Epidermal melanocyte (primary cell): ENCODE results near the gene FMN2.
A peak's percentile ranks its signal among the peaks of the same experiment; 100 is the strongest.
"Not testable (repeated sequence)": the region's sequence is repeated elsewhere in the genome, so short reads cannot be mapped to it uniquely, and the experiment has no call there.

Source experiments
- DNase-seq: peaks from one replicate; pipeline ENCODE4 v3.0.0; 2011; ENCODE audit warnings: low spot score; ENCODE audit not compliant: insufficient read length

Gene FMN2

DNA sequence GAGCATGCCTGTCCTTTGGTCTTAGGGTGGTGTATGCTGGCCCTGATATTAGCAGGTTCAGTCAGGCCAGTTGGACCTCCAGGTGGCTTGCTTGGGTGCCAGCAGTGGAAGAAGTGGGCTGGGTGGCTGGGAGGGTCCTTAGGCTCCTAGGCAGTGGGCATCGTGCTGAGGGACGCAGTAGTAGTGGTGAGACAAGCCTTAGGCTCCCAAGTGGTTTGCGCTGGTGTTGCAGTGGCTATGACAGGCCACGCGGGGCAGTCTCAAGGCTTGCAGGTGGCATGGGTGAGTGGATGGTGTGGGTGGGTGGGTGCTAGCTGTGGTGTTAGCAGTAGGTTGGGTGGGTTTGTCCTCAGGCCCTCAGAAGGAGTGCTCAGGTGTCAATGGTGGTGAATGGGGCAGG lies 162.3 kb downstream of the FMN2 start:
- DNase-seq = no peak

DNA sequence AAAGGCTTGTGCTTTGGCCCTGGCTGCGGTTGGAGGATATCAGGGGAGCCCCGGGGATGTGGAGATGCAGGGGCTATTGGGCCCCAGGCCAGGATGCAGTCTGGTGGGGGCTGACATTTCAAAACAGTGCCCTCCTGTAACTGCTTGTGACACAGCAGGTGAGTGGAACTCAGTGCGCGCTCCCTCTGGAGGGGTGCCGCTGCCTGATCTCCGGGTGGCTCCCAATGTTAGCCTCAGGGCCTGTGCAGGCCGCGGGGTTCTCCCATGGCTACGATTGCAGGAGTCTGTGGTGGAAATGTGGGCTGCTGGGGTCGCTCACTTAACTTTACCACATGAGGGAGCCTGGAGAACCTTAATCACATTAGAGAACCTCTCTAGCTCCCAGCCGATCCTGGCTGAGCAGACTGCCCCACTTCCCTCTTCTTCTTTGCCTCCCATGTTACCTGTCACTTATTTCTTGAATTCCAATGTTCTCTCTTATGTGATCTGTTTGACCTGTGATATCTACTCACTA lies 163.2 kb downstream of the FMN2 start:
- DNase-seq = no peak

DNA sequence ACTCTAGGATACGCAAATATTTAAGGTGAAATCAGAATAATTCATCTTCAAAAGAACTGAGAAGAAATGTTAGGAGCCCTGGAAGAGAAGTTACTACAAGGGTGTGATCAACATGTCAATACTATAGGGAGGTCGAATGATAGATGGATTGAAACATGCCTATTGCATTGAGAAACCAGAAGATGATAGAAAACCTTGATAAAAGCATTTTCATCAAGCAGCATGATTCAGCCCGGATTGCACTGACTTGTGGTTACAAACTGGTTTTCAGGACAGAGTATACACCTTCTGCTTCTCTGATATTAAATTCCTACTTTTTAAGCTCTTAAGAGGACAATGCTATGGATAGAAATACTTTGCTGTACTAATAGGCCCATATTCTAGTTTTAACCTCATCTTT lies 164.2 kb downstream of the FMN2 start:
- no peak for DNase-seq

DNA sequence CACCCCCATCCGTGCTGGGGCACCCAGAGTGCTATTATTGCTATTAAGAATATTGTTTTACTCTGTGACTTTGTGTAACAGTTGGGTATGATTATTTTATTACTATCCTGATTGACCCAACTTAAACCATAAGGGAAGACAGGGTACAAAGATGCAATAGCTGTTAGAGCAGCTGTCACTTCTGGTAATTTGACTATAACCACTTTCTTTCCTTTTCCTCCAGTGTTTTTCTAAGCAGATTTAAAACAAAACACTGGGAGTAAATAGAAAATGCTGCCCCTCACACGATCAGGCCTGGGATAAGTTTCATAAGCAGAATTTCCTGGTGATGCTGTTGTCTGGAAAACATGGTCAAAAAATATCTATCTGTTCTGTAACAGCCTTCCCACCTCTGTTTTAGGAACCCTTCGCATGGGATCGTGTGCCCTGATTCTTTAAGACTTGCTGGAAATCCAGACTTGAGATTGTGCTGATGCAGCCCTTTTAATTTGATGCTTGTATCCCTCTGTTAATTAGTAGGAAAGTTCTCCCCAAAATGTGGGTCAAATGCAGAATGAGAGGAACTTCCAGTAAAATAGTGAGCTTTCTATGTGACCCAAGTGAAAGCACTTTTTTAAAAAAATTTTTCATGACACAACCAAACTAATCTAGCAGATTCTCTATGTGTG lies 165.3 kb downstream of the FMN2 start:
- no peak for DNase-seq

DNA sequence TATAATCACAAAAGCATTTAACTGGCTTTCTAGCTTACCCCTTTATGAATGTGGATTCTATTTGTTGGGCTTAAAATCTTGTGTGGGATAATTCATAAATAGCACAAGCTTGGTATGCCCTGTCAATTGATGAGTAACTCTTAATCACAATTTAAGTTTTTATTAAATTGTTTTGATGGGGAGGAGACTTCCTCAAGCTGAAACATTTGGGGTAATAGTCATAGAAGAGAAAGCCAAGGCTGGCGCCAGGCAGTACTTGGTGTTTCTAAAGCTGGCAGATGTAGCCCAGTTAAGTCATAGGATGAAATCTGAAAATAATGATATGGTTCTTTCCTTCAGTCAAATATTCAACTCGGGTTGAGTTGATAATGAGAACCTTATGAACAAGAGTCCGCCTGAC lies 167.2 kb downstream of the FMN2 start:
- DNase-seq = peak; percentile 37

DNA sequence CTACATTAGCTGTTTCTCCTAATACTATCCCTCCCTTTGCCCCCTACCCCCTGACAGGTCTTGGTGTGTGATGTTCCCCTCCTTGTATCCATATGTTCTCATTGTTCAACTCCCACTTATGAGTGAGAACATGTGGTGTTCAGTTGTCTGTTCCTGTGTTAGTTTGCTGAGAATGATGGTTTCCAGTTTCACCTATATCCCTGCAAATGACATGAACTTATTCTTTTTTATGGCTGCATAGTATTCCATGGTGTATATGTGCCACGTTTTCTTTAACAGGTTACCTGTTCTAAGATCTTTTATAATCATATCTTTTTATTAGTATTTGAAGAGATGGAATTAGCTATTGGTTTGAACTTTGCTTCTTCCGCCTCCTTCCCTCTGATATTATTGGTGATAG lies 172.8 kb downstream of the FMN2 start:
- DNase-seq = not testable (repeated sequence)

DNA sequence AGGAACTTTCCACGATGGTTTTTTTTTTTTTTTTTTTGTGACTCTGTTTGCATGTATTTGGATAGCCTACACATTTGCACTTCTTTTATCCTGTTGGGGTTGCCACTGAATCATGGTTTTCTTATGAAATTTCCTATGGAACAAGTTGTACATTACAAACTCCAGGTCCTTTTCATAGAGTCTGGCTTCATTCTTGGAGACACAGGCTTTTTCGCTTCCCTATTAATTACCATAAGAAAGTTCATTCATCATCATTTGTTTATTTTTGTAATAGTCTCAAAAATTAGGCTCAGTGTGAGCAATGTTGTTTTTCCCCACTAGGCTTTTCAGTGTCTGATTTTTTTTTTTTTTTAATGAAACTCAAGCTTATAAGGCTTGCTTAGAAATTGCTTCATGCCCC lies 179.4 kb downstream of the FMN2 start:
- DNase-seq = no peak

DNA sequence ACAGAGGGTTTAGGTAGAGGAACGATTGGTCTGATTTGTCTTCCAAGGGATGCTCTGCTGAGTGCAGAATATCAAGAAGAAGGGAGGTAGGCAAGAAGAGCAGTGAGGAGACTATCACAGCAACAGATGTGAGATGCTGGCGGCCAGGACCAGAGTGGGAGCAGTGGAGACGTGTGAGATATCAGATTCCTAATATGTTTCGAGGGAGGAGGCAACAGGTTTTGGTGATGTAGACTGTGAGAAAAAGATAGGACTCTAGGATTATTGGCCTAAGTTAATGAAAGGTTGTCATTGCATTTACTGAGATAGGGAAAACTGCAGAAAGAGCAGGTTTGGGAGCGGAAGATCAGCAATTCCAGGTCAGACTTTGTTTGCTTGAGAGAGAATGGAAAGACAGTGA lies 182.9 kb downstream of the FMN2 start:
- no peak for DNase-seq

DNA sequence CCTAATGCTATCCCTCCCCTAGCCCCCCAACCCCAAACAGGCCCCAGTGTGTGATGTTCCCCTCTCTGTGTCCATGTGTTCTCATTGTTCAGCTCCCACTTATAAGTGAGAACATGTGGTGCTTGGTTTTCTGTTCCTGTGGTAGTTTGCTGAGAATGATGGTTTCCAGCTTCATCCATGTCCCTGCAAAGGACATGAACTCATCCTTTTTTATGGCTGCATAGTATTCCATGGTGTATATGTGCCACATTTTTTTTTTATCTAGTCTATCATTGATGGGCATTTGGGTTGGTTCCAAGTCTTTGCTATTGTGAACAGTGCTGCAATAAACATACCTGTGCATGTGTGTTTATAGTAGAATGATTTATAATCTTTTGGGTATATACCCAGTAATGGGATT lies 183.5 kb downstream of the FMN2 start:
- DNase-seq = not testable (repeated sequence)

DNA sequence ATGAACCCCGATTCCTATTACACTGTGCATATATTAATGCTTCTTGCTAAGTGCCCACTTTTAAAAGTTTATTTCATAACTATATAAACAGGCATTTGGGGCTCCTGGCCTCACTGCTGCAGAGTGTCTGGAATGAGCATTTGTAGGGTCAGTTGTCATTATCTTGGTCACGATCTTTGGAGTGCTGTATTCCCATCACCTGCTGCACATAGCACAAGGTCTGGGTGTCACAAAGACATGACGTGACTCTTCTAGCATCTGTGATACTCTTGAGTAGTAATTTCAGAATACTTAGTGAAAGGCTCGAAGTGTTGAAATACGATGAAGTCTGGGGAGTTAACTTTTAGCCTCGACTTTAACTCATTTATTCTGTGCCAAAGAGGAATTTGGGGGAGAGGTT lies 186.4 kb downstream of the FMN2 start:
- no peak for DNase-seq

DNA sequence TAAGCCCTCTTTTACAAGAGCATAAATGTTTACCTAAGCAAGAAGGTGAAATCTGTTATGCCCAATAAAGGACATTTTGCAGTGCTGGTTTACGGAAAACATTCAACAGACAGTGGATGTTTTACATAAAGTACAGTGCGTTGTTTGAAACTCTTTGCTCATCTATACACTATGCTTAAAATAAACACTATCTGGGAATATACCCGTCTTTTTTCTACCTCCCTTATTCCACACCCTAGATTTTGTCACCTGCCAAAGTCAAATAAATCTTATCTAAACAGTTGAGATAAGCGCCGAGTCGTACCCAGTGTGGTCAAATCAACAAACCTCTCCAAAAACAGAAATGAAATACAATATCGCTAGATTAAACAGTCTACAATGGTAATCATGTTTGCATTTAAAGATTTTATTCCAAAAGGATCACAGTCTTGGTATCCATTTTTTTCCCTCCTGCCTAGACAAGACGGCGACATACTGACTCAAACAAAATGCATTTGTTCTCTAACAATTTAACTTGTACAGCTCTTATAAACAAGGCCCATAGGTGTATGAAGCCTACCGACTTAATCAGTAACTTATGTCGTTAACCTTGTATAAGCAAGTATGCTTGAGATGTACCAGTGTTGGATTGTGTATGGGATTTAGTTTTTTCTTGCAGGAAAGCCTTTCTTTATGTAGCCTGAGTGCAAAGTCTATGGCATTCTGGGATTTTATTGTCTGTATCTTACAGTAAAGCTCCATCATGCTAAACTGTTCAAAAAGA lies 189.1 kb downstream of the FMN2 start:
- DNase-seq = no peak

DNA sequence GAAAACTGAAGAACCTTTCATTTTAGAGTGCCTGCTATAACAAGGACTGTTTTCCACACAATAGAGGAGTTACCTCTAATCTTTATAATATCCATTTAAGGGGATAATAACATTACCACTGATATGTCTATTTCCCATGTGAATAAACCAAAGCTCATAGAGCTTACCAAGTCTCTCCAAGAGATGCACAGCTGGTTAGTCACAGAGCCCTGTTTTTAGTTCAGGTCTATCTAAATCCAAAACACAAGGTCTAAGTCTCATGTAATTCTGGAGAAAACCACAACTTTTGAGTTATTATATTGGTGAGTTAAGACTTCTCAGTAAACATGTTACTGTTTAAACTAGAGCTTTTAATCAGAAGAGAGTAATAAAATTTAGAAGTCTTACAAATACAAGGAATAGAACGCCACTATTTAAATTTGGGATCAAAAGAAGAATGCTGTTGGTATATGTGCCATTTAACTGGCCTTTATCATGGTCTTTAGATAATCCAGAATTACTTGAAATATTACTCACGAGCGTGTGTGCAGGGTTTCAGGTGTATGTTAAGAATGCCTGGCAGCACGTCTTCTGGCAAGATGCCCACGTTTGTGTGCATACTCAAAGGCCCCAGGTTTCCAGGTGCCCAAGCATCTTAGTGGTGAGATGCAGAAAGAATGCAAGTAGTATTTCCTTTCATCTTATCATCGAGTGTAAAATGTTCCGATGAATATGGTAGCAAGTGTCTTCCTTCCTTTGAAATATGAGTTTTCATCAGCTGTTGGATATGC lies 190.6 kb downstream of the FMN2 start:
- no peak for DNase-seq

DNA sequence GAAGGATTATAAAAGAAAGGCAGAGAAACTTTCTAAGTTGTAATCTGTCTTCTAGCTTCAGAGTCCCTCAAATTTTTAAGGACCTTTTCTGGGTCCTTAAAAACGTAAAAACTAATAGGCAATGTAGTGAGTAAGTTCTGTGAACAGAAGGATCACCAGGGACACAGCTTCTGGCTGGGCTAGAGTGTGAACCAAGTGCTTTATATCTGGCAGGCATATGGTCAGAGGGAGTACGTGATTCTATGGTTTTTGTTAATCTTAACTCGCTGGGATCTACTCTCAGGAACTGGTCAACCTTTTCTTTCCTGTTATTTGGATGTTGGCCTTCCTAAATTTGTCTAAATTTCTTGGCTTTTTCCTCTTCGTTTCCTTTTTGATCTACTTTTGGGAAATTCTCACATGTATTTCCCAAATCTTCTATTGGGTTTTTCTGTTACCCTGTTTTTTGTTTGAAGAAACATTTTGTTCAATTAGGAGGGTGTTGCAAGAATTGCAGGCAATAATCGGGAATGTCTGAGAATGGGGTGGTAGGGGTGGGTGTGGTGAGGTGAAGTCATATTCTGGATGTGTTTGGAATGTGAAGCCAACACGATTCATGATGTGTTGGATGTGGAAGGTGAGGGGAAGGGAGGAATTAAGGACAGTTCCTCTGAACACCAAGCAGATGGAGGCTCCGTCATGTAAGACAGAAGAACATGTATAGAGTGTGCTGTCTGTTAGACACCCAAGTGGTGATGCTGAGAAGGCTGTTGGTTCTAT lies 193.2 kb downstream of the FMN2 start:
- no peak for DNase-seq

DNA sequence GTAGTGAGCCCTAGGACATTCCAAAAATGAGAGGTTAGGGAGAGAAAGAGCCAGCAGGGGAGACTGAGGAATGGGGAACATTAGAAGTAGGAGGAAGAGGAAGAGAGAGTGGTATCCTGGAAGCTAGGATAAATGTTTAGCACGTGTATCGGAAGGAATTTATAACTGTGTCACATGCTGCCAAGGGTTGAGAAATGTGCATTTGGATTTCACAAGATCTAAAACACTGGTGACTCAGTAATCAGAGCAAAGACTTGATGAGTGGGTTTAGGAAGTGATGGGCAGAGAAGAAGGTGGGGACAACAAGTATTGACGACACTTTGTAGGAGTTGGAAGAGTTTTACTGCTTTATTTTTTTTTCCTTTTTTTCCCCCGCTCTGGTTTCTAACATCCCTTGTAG lies 193.9 kb downstream of the FMN2 start:
- peak; percentile 25 for DNase-seq

DNA sequence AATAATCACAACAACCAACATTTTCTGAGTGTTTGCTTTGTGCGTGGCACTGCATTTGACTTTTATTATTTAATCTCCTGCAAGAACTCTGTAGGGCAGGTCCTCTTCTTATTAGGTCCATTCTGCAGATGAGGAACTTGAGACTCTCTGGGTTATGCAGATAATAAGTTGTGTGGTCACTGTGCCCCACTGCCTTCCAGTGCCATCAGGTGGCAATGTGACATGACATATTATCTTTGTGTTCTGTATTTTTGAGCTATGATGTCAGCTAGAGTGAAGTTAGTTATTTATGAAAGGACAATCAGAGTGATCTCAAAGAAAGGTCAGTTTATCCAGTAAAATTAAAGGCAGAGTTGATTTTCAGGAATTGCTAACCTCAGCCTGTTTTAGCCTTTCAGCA lies 196.0 kb downstream of the FMN2 start:
- no peak for DNase-seq

DNA sequence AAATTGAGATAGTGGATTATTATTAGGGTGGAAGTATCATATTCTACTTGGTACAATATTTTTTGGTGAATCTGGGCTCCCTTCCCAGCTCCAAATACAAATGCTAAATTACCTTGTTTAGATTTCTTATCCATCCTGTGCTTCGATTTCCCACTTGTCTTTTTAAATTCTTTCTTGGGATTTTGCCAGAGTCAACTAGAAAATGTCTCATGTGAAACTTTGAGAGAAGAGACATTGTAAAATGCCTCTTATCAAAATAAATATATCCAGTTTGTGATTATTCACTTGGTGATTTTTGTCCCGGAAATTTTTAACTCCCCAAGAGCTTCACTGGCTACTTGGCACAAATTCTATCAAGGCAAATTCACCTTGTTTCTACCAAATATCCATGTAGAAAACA lies 202.0 kb downstream of the FMN2 start:
- DNase-seq = no peak

DNA sequence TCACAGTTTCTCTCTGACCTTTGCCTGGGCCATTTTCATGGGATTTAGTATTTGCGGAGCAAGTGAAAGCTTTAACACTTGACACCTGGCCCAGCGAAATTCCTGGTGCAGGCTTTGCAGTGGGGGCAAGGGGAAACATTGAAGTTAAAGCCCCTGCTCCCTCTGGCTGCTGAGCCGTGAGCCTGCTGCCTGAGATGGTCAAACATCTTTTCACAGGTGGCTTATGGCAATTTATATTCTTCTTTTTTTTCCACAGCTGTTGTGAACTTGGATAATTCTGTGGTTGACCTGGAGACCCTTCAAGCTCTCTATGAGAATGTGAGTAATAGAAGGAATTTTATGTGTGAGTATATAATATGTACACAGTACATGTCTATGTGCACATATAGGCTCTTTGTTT lies 202.9 kb downstream of the FMN2 start:
- DNase-seq = no peak

DNA sequence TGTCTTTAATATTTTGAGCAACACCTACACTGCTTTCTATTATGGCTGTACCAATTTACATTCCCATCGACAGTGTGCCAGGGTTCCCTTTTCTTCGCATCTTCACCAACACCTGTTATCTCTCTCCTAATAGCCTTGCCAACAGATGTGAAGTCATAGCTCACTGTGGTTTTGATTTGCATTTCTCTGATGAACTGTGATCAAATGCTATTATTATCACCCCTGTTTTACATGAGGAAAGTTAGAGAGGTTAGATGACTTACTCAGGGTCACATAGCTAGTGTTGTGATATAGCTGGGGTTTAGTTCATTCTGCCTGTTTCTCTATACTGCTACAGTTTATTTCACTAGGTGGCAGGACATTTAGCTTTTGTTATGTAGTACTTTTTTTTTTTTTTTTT lies 204.1 kb downstream of the FMN2 start:
- no peak for DNase-seq

DNA sequence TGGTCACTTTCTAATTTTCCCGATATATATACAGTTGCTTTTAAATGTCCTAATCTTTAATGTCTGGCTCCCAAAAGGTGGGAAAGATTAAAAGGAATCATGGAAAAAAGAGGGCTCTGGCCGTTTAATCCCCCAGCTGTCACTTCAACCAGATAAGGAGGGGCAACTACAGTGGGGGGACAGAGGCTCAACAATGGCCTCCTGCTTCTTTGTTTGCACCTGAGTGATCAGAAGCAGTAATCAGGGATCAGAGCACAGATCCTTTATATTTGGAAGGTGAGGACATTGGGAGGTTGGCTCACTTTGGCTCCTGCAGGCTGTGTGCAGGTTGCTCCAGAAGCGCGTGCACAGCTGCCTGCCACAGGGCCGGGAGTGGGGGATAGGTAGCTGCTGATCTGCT lies 212.8 kb downstream of the FMN2 start:
- DNase-seq = no peak

DNA sequence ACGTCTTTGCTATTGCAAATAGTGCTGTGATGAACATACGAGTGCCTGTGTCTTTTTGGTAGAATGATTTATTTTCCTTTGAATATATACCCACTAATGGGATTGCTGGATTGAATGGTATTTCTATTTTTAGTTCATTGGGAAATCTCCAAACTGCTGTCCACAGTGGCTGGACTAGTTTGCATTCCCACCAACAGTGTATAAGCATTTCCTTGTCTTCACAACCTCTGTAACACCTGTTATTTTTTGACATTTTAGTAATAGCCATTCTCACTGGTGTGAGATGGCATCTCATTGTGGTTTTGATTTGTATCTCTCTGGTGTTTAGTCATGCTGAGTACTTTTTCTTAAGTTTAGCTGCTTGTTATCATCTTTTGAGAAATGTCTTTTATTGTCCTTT lies 215.0 kb downstream of the FMN2 start:
- DNase-seq = no peak

DNA sequence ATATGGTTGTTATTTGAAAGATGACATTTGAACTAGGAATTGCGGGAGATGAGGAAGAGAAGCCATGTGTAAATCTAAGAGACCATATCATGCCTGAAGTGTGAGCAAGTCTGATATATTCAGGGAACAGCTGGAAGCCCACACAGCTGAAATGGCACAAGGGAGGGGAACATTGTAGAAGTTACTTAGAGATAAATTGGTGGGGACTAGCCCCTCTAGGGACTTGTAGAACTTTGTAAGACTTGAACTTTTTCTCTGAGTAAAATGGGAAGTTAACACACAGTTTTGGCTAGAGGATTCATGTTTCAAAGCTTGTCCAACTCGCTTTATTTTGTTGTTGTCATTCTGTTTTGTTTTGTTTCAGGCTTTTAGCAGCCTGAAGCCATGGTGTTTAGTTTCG lies 216.4 kb downstream of the FMN2 start:
- no peak for DNase-seq

DNA sequence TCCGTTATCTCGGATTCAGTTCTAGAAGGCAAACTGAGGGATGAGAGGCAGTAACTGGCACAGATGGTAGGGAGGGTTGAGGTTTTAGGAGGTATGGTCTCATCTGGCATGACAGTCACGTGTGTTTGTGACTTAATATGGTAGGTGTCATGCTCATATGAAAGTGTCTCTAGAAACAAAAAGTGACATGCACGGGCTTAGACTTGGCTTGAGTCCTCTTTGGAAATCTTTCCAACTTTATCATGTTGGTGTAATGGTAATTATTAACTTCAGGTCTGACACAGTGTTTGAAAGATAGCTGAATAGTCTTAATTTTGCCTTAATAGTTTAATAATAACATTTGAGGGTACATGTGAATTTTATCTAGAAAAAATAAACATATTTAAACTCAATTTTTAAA lies 218.1 kb downstream of the FMN2 start:
- DNase-seq = no peak
